H1 (cell line): ENCODE data around the gene TRPM1.

ENCODE experiments used
- BRCA1 ChIP-seq: IDR thresholded peaks from 2 replicates; pipeline ENCODE4 v1.6.1; 2012; ENCODE audit warnings: low read depth, low read length, improper control_type of control experiment
- CTCF ChIP-seq, 3 experiments: IDR thresholded peaks; 1 replicate in 2 of 3; 2 replicates in 1 of 3; pipeline versions ENCODE4 v1.5.1 to v1.6.1; 2011; ENCODE audit warnings: low read length in 3 of 3, mild to moderate bottlenecking in 3 of 3, inconsistent platforms in 2 of 3, low read depth in 1 of 3, moderate library complexity in 1 of 3; ENCODE audit not compliant: insufficient read depth in 1 of 3; ENCODE audit errors: control extremely low read depth in 1 of 3
- PHF8 ChIP-seq: fragments of 200-600 bp; sonication (generic); conservative IDR thresholded peaks from 2 replicates; pipeline ENCODE4 v1.7.1; 2012; ENCODE audit warnings: low read depth, mild to moderate bottlenecking, inconsistent platforms, low read length, moderate library complexity
- POLR2AphosphoS5 ChIP-seq: IDR thresholded peaks from 2 replicates; pipeline ENCODE4 v1.6.1; 2011; ENCODE audit warnings: low read depth, low read length
- RAD21 ChIP-seq, 2 experiments: IDR thresholded peaks in 1 of 2; conservative IDR thresholded peaks in 1 of 2; 2 replicates each; pipeline ENCODE4 v1.6.1; 2011; ENCODE audit warnings: low read depth in 2 of 2, low read length in 2 of 2, improper control_type of control experiment in 1 of 2, inconsistent platforms in 1 of 2, mild to moderate bottlenecking in 1 of 2, moderate library complexity in 1 of 2
- SP1 ChIP-seq: IDR thresholded peaks from 2 replicates; pipeline ENCODE4 v1.6.1; 2011; ENCODE audit warnings: low read depth, low read length
- SP2 ChIP-seq: IDR thresholded peaks from 2 replicates; pipeline ENCODE4 v1.6.1; 2012; ENCODE audit warnings: mild to moderate bottlenecking, low read length, inconsistent platforms
- SUZ12 ChIP-seq: fragments of 200-600 bp; sonication (generic); IDR thresholded peaks from 2 replicates; pipeline ENCODE4 v1.6.1; 2012; ENCODE audit warnings: mild to moderate bottlenecking, inconsistent platforms, low read length, moderate library complexity, mixed read lengths
- TEAD4 ChIP-seq: IDR thresholded peaks from 2 replicates; pipeline ENCODE4 v1.6.1; 2012; ENCODE audit warnings: low read depth, low read length, inconsistent platforms, mixed read lengths
- YY1 ChIP-seq: IDR thresholded peaks from 2 replicates; pipeline ENCODE4 v1.6.1; 2011; ENCODE audit warnings: low read depth, mild to moderate bottlenecking, low read length

- no peak for TF ChIP-seq CTCF (IDR thresholded peaks at IDR 0.05; ENCODE audit: control extremely low read depth in 1 of 3, insufficient read depth in 1 of 3, low read depth in 1 of 3, low read length in 3 of 3)
- TF ChIP-seq SP1, result no peak
- no peak for TF ChIP-seq YY1
- TF ChIP-seq BRCA1, result no peak
- no peak for TF ChIP-seq PHF8
- no peak for TF ChIP-seq POLR2AphosphoS5
- no peak for TF ChIP-seq TEAD4
- no peak for TF ChIP-seq SUZ12
- no peak for TF ChIP-seq SP2
- TF ChIP-seq RAD21 (IDR thresholded peaks at IDR 0.05 in 1 of 2, conservative IDR thresholded peaks at IDR 0.05 in 1 of 2; ENCODE audit: low read depth in 2 of 2, low read length in 2 of 2), result no peak
Measured at GRCh38 chr15:31077941-31078340, 23.6 kb downstream of the TRPM1 start.
